Natural killer cell treated with Interleukin-12 subunit alpha and Interleukin-12 subunit beta and Interleukin-15 and Interleukin-18, amount 100 ng/mL, for 72 hours (primary cell): Measurements from ENCODE around the gene NUDC. TPM values are rescaled to one million over a fixed set of nuclear protein-coding genes. Genes with fewer than 3 reads are reported as not detected.
"Not testable (repeated sequence)": the region's sequence is repeated elsewhere in the genome, so short reads cannot be mapped to it uniquely, and the experiment has no call there.

Experiments used
- ATAC-seq, 2 donors: fragments of 150-1000 bp; cut with Tn5 transposase in 1 of 2; sonication (Bioruptor Pico), chemical (Tn5 transposase) in 1 of 2; 2 replicates each; pipeline ENCODE4 v1.10.0; 2021
- DNase-seq: peaks from one replicate; pipeline ENCODE4 v3.0.0; 2022; ENCODE audit warnings: low spot score
- H3K27ac Mint-ChIP-seq, 2 donors: 1 replicate in 1 of 2; 2 replicates in 1 of 2; pipeline ENCODE4 v1.8.0; 2022; ENCODE audit warnings: mixed read lengths in 2 of 2, mild to moderate bottlenecking in 1 of 2, moderate library complexity in 1 of 2
- H3K27me3 Mint-ChIP-seq, 2 donors: 1 replicate in 1 of 2; 2 replicates in 1 of 2; pipeline ENCODE4 v1.8.0; 2022; ENCODE audit warnings: mixed read lengths in 2 of 2
- H3K36me3 Mint-ChIP-seq: one replicate; pipeline ENCODE4 v1.8.0; 2022; ENCODE audit warnings: mixed read lengths
- H3K4me1 Mint-ChIP-seq, 2 donors: 1 replicate in 1 of 2; 2 replicates in 1 of 2; pipeline ENCODE4 v1.8.0; 2022; ENCODE audit warnings: low read depth in 2 of 2, mixed read lengths in 2 of 2, mild to moderate bottlenecking in 1 of 2
- H3K4me3 Mint-ChIP-seq: one replicate; pipeline ENCODE4 v1.8.0; 2022; ENCODE audit warnings: mixed read lengths
- H3K9me3 Mint-ChIP-seq: 2 replicates; pipeline ENCODE4 v1.8.0; 2022; ENCODE audit warnings: mixed read lengths
- total RNA-seq, 2 donors: library from RNA; stranded (reverse); gene quantifications; one replicate each; pipeline ENCODE4 v1.2.3, GENCODE V29; 2022

Gene NUDC
- total RNA-seq, 2 donors from 2014 or later, result 78.2 to 136 TPM

DNA sequence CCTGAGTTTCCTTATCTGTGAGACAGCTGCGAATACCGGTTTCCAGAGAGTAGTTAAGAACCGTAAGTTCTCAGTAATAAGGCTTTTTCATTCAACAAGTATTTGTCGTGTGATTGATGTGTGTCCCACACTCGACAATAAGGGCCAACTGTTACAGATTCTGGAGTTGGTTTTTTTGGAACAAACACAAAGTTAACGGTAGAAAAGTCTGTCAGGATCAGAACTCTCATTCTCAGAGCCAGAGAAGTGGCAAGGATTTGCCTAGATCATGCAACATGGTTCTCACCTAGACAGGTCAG, 837 bp downstream of the NUDC start:
- H3K4me3 Mint-ChIP-seq, result peak overlapping the region; percentile 88
- ATAC-seq (no peak), DNase-seq (no peak)
- H3K9me3 Mint-ChIP-seq, result no peaks in the 10 kb centered on the region
- peak overlapping the region; percentile 79 to 97 for H3K27ac Mint-ChIP-seq
- no peaks in the 10 kb centered on the region for H3K27me3 Mint-ChIP-seq
- H3K36me3 Mint-ChIP-seq, result peaks cover 12% of the 10 kb centered on the region
- peaks cover 39 to 45% of the 10 kb centered on the region in 2 donors for H3K4me1 Mint-ChIP-seq

- peaks cover 39 to 45% of the 10 kb centered on the region in 2 donors for H3K4me1 Mint-ChIP-seq
- H3K27me3 Mint-ChIP-seq, result no peaks in the 10 kb centered on the region
- ATAC-seq (no peak), DNase-seq (no peak)
- H3K4me3 Mint-ChIP-seq, result peak overlapping the region; percentile 88
- no peaks in the 10 kb centered on the region for H3K9me3 Mint-ChIP-seq
- H3K27ac Mint-ChIP-seq, result peak overlapping the region; percentile 79 to 97
- H3K36me3 Mint-ChIP-seq, result peaks cover 13% of the 10 kb centered on the region
Measured at GRCh38 chr1:26922901-26923300, 1.4 kb downstream of the NUDC start.

DNA sequence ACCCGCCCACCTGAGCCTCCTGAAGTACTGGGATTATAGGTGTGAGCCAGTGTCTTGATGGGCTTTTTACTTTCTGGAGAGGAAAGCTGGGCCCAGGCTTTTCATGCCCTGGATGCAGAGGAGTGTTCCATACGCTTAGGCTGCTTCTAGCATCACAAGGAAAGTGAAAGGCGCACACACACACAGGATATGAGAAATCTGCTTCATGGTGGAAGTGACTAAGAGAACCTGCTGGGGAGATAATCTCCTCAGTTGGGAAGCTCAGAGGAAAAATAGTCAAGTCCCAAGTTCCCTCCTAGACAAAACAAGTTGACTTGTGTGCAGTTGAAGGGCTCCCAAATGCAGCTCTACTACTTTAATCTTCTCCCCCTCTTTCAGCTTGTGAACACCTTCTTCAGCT, 2.2 kb downstream of the NUDC start:
- H3K27me3 Mint-ChIP-seq, result no peaks in the 10 kb centered on the region
- H3K36me3 Mint-ChIP-seq, result peaks cover 19% of the 10 kb centered on the region
- no peaks in the 10 kb centered on the region for H3K9me3 Mint-ChIP-seq
- ATAC-seq (no peak), DNase-seq (no peak)
- peak overlapping the region; percentile 79 to 82 for H3K27ac Mint-ChIP-seq
- H3K4me3 Mint-ChIP-seq, result peak overlapping the region; percentile 88
- peaks cover 39 to 45% of the 10 kb centered on the region in 2 donors for H3K4me1 Mint-ChIP-seq

DNA sequence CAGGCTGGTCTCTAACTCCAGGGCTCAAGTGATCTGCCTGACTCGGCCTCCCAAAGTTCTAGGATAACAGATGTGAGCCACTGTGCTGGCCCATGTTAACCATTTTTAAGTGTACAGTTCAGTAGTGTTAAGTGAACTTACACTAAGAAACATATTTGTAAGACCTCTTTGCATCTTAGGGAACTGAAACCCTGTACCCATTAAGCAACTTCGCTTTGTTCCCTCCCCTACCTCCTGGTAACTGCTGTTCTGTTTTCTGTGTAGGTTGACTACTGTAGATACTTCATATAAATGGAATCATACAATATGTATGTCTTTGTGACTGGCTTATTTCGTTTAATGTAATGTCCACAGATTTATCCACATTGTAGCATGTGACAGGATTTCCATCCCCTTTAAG, 11.0 kb downstream of the NUDC start:
- Mint-ChIP-seq H3K4me1 (peaks cover 0 to 8% of the 10 kb centered on the region in 2 donors), H3K36me3 (peaks cover 8% of the 10 kb centered on the region), H3K9me3 (no peaks in the 10 kb centered on the region), H3K27me3 (no peaks in the 10 kb centered on the region), H3K4me3 (no peak overlapping the region), H3K27ac (peak overlapping the region in 1 of 2 donors; percentile 50)
- DNase-seq (no peak), ATAC-seq (no peak)

GRCh38 chr1:26936823-26937222, 15.3 kb downstream of the NUDC start:
- Mint-ChIP-seq H3K4me3 (no peak overlapping the region), H3K36me3 (no peaks in the 10 kb centered on the region), H3K4me1 (peaks cover 0 to 19% of the 10 kb centered on the region in 2 donors), H3K9me3 (no peaks in the 10 kb centered on the region), H3K27me3 (no peaks in the 10 kb centered on the region), H3K27ac (no peak overlapping the region)
- no peak for ATAC-seq
- DNase-seq, result no peak

DNA sequence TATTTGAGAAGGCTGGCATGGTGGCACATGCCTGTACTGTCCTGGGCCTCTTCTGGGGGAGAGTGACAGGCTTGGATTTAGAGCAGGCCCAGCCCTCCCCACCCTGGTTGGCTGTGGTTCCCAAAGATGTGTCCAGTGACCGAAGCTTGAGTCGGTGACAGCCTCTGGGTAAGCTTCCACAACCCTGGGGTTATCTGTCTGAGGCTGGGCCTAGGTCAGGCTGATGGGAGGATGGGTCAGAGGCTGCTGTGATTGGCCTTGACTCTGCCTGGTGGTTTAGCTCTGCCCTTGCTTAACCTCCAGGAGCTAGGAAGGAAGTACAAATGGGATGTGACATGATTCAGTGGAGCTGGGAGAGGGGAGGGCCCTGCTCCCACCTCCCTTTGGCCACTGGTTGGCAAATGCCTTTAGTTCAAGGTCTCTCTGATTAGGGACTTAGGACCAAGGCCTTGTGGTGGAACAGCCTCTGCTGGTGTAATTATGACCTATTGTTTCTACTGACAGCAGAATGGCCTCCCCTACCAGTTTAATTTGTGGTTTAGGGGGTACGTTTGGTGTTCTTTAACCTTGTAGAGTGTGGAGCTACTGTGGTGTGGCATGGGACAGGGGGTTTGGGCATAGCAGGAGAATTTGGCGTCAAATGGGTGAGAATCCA, 16.6 kb downstream of the NUDC start:
- DNase-seq (no peak), ATAC-seq (no peak)
- peaks cover 0 to 15% of the 10 kb centered on the region in 2 donors for H3K4me1 Mint-ChIP-seq
- no peaks in the 10 kb centered on the region for H3K9me3 Mint-ChIP-seq
- H3K4me3 Mint-ChIP-seq, result no peak overlapping the region
- no peaks in the 10 kb centered on the region for H3K27me3 Mint-ChIP-seq
- H3K36me3 Mint-ChIP-seq, result no peaks in the 10 kb centered on the region
- no peak overlapping the region for H3K27ac Mint-ChIP-seq

- Mint-ChIP-seq H3K27ac (no peak overlapping the region), H3K27me3 (no peaks in the 10 kb centered on the region), H3K36me3 (no peaks in the 10 kb centered on the region), H3K4me1 (peaks cover 0 to 15% of the 10 kb centered on the region in 2 donors), H3K9me3 (no peaks in the 10 kb centered on the region), H3K4me3 (no peak overlapping the region)
- DNase-seq (no peak), ATAC-seq (no peak)
Measured at GRCh38 chr1:26938659-26939025, 17.1 kb downstream of the NUDC start.

- no peak overlapping the region for H3K4me3 Mint-ChIP-seq
- ATAC-seq (no peak), DNase-seq (no peak)
- peaks cover 0 to 11% of the 10 kb centered on the region in 2 donors for H3K4me1 Mint-ChIP-seq
- peaks cover 7% of the 10 kb centered on the region for H3K36me3 Mint-ChIP-seq
- no peaks in the 10 kb centered on the region for H3K9me3 Mint-ChIP-seq
- no peak overlapping the region for H3K27ac Mint-ChIP-seq
- no peaks in the 10 kb centered on the region for H3K27me3 Mint-ChIP-seq
Measured at GRCh38 chr1:26941311-26941710, 19.8 kb downstream of the NUDC start.

- ATAC-seq, result no peak
- Mint-ChIP-seq H3K9me3 (no peaks in the 10 kb centered on the region), H3K36me3 (peaks cover 7% of the 10 kb centered on the region), H3K4me3 (no peak overlapping the region), H3K27me3 (no peaks in the 10 kb centered on the region), H3K27ac (no peak overlapping the region), H3K4me1 (peaks cover 0 to 11% of the 10 kb centered on the region in 2 donors)
- no peak for DNase-seq
Measured at GRCh38 chr1:26942656-26943055, 21.1 kb downstream of the NUDC start.

- Mint-ChIP-seq H3K27ac (no peak overlapping the region), H3K9me3 (no peaks in the 10 kb centered on the region), H3K4me1 (no peaks in the 10 kb centered on the region), H3K27me3 (no peaks in the 10 kb centered on the region), H3K36me3 (peaks cover 7% of the 10 kb centered on the region), H3K4me3 (no peak overlapping the region)
- ATAC-seq, result no peak
- DNase-seq, result no peak
Measured at GRCh38 chr1:26945138-26945537, 23.6 kb downstream of the NUDC start.

DNA sequence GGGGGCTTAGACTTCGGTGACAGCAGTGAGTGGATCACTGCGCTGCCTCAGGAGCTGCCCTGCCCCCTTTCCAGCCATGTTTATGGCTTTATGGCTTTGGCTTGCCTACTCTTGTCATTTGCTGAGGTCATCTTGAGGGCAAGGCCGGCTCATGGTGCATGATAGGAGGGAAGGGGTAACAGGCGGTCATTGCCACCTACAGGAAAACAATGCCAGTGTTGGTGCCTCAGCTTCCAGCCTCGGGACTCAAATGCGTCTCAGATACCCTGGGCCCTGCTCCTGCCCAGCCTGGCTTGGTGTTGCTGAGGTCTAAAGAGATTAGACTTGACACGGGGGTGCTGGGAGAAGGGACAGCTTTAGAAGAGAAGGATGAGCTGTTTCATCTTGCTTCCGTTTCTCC, 24.2 kb downstream of the NUDC start:
- no peak for DNase-seq
- no peak overlapping the region for H3K4me3 Mint-ChIP-seq
- no peak for ATAC-seq
- H3K27ac Mint-ChIP-seq, result no peak overlapping the region
- H3K36me3 Mint-ChIP-seq, result peaks cover 7% of the 10 kb centered on the region
- no peaks in the 10 kb centered on the region for H3K9me3 Mint-ChIP-seq
- no peaks in the 10 kb centered on the region for H3K27me3 Mint-ChIP-seq
- no peaks in the 10 kb centered on the region for H3K4me1 Mint-ChIP-seq

GRCh38 chr1:26946270-26946669, 24.7 kb downstream of the NUDC start:
- no peak overlapping the region for H3K27ac Mint-ChIP-seq
- ATAC-seq (no peak), DNase-seq (no peak)
- H3K9me3 Mint-ChIP-seq, result no peaks in the 10 kb centered on the region
- no peaks in the 10 kb centered on the region for H3K4me1 Mint-ChIP-seq
- no peak overlapping the region for H3K4me3 Mint-ChIP-seq
- no peaks in the 10 kb centered on the region for H3K27me3 Mint-ChIP-seq
- H3K36me3 Mint-ChIP-seq, result peaks cover 7% of the 10 kb centered on the region

DNA sequence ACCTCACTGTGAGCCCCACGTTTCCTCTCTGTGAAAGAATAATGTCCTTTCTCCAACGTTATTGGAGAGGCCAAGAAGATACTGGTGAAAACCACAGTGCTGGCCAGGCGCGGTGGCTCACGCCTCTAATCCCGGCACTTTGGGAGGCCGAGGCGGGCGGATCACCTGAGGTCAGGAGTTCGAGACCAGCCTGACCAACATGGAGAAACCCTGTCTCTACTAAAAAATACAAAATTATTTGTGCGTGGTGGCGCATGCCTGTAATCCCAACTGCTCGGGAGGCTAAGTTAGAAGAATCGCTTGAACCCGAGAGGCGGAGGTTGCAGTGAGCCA, 27.1 kb downstream of the NUDC start:
- not testable (repeated sequence) for H3K27me3 Mint-ChIP-seq, H3K27ac Mint-ChIP-seq, H3K4me3 Mint-ChIP-seq, DNase-seq, H3K36me3 Mint-ChIP-seq, H3K9me3 Mint-ChIP-seq, ATAC-seq, H3K4me1 Mint-ChIP-seq

- ATAC-seq, result no peak
Measured at GRCh38 chr1:26949266-26949925, 27.9 kb downstream of the NUDC start.

GRCh38 chr1:26949926-26950319, 28.4 kb downstream of the NUDC start:
- H3K27me3 Mint-ChIP-seq, result peaks cover 0 to 3% of the 10 kb centered on the region in 2 donors
- no peak for DNase-seq

More at GRCh38 chr1:26949266-26949925, 27.9 kb downstream of the NUDC start:
- H3K27ac Mint-ChIP-seq, result no peak overlapping the region
- DNase-seq, result no peak
- H3K4me3 Mint-ChIP-seq, result no peak overlapping the region
- no peaks in the 10 kb centered on the region for H3K9me3 Mint-ChIP-seq
- no peaks in the 10 kb centered on the region for H3K4me1 Mint-ChIP-seq
- H3K36me3 Mint-ChIP-seq, result peaks cover 7% of the 10 kb centered on the region
- H3K27me3 Mint-ChIP-seq, result peaks cover 0 to 3% of the 10 kb centered on the region in 2 donors

More at GRCh38 chr1:26949926-26950319, 28.4 kb downstream of the NUDC start:
- no peaks in the 10 kb centered on the region for H3K9me3 Mint-ChIP-seq
- H3K27ac Mint-ChIP-seq, result no peak overlapping the region
- H3K36me3 Mint-ChIP-seq, result peaks cover 6% of the 10 kb centered on the region
- ATAC-seq, result no peak
- no peaks in the 10 kb centered on the region for H3K4me1 Mint-ChIP-seq
- no peak overlapping the region for H3K4me3 Mint-ChIP-seq
